ENCODE measurements around the gene TMEM120A. TPM values are rescaled to one million over a fixed set of nuclear protein-coding genes. Genes with fewer than 3 reads are reported as not detected.

The TMEM120A gene
- total RNA-seq, 1 donor from 2014 or later, result 33.2 TPM

DNA sequence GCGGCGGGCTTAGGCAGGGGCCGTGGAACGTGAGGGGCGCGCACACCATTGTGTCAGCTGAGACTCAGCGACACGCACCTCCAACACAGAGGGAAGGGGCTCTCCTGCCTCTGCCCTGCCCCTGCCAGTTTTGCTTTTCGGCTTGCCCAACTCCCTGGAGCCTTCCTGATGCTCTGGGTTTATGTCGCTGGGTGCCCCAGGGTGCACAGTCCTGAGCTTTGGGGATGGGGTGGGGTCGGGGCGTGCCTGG, 13.3 kb downstream of the TMEM120A start:
- DNase-seq (ENCODE audit: low spot score), result no peak

DNA sequence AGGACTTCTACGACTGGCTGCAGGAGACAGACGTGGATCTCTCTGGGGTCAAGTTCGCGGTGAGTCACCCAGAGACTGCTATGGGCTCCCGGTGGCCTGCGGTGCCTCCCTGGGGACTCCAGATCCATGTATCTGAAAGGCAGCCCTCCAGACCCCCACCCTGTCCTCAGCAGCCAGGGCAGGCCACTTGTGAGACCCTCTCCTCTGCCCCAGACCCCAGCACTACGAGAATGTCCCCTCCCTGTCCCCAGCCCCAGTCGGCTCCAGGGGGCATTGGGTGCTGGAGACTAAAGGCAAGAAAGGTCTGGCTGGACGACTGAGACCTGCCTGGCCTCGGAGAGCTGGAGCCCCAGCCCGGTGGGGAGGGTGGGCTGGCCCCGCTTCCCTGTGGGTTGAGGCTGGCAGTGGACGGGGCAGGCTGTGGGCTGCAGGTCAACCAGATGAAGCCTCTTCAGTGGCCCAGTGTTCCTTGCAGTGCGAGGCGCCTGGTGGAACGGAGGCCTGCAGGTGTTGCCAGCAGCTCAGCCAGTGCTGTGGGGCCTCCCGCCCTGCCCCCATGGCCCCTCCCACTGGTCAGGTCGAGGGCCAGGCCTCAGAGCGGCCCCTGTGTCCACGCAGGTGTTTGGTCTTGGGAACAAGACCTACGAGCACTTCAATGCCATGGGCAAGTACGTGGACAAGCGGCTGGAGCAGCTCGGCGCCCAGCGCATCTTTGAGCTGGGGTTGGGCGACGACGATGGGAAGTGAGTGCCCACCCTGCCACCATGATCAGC, 13.8 kb downstream of the TMEM120A start:
- DNase-seq (ENCODE audit: low spot score), result no peak

DNA sequence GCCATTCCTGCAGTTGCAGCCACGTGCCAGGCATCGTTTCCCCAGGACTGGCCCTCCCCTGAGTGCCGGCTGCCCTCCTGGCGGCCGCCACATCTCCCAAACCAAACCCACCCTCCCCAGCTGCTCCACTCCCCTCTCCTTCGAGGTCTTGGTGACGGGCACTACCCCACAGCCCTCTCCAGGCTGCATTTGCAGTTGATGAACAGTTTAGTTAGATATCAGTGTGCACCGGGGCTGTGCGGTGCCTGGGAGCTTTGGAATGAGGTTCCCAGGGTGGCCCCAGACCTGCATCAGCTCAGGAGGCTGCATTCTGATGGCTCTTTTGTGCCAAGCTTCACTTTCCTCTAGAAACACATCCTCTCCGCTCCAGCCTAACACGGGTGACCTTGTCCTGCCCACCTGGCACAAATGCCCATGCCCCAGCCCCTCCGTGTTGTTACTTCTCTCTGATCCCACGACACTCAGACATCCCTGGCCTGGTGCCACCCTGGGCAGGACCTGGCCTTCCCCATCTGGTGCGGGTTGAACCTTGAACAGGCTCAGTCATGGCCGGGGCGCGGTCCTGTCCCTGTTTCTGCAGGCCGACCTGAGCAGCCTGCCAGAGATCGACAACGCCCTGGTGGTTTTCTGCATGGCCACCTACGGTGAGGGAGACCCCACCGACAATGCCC, 14.5 kb downstream of the TMEM120A start:
- DNase-seq (ENCODE audit: low spot score), result no peak

DNA sequence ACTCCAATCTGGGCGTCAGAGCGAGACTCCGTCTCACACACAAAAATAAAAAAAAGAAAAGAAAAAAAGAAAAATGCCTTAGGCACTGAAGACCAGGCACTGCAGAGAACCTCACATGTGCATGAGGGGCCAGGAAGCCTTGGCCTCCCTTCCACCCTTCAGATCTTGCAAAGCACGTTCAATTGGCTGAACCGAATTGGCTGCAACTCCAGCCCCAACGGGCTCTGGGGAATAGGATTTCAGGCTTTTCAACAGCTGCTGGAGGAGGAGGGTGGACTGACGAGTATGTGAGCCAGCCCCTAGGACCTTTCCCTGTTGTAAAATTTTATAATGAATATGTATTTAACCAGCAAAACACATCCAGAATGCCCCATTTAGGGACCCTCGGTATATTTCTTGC, 16.7 kb downstream of the TMEM120A start:
- peak; percentile 66 for DNase-seq (ENCODE audit: low spot score)

DNA sequence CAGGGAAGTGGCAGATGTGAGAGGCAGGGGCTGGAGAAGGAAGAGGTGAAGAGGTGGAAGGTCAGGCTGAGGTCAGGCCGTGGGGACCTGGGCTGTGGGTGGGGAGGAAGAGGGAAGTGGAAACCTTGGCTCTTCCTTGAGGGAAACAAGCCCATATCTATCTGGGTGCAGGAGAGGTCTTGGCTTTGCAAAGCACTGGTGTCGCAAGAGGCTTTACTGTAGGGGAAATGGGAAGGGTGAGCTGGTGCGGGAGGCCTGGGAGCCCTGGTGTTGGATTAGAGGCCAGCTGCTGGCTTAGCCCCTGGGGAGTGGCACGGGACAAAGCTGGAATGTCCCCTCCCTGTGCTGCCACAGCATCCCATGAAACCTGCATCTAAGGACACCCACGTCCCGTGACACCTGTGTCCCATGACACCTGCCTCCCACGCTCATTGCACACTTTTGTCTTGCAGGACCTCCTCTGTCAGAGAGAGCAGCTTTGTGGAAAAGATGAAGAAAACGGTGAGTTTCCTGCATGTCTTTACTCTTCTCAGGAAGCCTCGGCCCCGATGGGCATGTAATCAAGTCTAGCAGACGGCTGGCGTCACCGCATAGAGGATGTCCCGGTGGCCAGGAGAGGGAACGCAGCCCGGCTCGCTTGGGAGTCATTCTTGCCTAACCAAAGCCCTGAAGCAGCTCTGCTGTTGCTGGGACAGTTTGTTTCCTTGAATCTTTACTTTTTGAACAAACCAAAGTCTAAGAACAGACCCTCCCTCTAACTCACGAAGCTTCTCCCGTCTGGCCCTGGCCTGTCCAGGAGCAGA, 22.2 kb downstream of the TMEM120A start:
- DNase-seq (ENCODE audit: low spot score), result peak; percentile 37

DNA sequence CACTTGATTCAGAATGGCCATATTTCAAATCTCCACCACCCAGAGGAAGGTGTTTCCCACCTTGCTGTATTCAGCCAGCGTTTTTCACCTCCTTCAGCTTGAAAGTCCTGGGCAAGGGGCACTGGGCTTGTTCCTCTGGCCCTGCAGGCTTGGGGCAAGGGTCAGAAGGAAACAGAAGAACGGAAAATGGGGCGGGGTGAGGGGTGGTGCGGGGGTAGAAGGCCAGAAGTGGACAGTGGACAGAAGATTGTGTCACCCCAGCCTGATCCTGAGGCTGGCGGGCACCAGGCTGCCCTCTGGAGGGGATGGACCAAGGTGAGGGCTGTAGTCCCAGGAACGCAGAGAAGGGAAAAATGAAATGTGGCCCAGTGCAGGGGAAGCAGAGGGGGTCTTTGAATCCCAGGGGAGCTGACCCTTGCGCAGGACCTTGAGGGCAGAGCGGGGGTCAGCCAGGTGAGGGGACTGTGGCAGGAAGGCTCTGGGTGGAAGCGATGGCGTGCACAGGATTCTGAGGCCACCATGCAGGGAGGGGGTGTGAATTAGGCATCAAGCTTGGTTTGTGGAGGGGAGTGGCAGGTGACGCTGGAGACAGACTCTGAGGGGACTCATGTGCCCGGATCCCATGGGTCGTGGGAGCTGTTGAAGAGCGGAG, 23.0 kb downstream of the TMEM120A start:
- no peak for DNase-seq (ENCODE audit: low spot score)

DNA sequence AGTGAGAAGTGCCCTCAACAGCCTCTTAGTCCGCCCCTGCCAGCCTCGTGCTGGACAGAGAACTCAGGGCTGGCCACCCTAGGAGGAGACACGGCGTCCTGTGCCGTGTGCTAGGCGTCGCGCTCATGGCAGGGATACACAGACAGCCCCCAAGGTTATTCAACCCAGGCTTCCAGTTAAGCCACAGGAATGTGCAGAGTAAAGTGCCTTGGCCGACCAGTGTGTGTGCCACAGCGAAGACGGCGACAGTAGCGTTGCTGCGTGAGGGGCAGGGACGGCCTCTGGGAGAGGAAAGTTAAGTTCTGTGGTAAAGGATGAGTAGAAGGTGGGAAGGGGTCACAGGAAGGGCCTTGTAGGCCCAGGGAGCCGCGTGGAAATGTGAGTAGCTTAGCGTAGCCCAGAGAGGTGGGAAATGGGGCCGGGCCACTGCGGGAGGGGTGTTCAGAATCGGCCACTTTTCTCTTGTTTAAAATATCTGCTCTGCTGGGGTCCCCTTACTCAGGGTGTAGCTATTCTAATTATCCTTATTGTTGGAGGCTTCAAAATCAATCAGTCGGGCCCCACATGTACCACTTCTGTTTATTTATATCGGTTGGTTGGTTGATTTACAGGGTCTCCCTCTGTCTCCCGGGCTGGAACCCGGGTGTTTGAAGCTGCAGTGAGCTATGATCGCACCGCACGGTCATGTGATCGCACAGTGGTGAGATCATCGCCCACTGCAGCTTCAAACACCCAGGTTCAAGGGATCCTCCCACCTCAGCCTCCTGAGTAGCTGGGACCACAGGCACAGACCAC, 24.5 kb downstream of the TMEM120A start:
- no peak for DNase-seq (ENCODE audit: low spot score)

DNA sequence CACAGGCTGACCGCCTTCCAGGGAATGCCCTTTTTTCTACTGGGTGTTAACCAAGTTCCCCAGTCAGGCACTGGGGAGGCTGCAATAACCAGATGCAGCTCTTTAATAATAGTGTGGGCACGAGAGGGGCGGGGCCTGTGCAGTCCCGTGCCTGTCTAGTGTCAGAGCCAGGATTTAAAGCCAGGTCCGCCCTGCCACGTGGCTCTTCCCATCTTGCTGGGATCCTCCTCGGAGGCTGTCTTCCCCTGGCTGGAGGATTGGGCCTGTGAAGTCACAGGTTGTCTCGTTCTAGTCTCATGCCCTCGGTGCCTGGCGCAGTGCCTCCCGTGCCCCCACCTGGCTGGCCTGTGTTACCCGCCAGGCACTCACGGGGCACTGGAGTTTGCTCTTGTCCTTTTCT, 25.2 kb downstream of the TMEM120A start:
- peak; percentile 50 for DNase-seq (ENCODE audit: low spot score)

DNA sequence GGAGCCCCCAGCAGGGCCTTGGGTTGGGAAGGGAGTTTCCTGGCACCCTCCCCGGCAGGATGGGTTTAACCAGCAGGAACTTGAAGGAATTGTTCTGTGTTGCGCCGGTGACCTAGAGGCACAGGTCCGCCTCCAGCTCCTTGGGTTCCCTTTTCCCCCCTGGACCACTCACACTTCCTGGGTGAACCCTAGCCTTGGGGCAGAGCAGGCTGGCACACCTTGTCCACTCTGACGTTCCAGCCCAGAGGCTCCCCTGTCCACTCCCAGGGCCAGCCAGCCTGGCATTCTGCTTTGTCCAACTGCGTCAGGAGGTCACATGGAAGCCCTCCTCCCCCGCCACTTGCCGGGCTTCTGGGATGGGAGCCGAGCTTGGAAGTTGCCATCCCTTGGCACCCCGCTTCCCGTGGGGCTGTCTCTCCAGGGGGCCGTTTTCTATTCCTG, 25.8 kb downstream of the TMEM120A start:
- no peak for DNase-seq (ENCODE audit: low spot score)

DNA sequence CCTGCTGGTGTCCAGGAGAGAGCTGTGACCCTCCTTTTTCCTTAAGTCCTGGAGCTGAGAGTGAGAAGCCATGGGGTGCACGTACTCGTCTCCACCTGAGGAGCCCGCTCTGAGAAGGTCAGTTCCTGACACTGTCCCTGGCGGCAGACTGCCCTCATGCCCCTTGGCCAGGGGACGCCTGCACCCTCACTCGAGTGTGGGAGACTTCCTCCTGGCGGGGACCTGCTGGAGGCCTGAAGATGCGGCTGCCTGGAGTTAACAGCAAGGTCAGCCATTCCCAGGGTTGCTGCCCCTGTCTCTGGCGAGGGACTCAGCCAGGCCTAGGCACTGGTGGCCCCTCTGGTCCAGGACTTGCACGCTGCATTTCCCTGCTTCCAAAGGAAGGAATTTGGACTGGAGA, 26.4 kb downstream of the TMEM120A start:
- no peak for DNase-seq (ENCODE audit: low spot score)

DNA sequence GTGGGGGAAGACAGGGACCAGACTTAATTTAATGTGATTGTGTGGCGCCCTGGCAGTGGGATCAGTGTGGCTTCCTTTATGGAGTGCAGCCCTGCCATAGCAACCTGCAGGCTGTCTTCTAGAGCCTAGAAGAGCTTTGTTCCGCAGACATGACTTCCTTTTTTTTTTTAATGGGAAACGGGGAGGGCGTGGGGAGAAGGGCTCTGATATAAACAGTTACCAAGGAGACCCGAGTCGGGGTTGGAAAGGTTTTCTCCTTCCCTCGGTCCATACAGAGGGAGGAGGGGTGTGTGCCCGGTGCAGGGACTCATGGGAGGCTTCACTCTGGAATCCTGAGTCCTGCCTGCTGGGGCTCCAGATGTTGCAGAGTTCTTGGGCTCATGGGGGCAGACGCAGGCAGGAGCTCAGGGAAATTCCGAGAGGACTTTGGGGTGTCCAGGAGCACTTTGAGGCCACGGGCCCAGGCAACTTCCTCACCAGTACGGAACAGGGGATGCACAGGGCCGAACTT, 26.9 kb downstream of the TMEM120A start:
- DNase-seq (ENCODE audit: low spot score), result peak; percentile 94

DNA sequence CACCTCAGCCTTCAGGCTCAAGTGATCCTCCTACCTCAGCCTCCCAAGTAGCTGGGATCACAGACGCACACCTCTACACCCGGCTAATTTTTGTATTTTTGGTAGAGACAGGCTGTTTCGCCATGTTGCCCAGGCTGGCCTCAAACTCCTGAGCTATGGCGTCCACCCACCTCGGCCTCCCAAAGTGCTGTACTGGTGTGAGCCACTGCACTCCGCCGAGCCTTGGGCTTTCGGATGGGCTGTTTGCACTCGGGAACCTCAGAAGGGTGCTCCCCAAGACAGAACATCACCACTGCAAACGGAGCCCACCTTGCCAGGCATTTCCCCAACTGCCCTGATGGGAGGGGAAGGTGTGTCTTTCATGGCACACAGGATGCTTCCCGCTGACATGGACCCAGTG, 27.3 kb downstream of the TMEM120A start:
- no peak for DNase-seq (ENCODE audit: low spot score)

DNA sequence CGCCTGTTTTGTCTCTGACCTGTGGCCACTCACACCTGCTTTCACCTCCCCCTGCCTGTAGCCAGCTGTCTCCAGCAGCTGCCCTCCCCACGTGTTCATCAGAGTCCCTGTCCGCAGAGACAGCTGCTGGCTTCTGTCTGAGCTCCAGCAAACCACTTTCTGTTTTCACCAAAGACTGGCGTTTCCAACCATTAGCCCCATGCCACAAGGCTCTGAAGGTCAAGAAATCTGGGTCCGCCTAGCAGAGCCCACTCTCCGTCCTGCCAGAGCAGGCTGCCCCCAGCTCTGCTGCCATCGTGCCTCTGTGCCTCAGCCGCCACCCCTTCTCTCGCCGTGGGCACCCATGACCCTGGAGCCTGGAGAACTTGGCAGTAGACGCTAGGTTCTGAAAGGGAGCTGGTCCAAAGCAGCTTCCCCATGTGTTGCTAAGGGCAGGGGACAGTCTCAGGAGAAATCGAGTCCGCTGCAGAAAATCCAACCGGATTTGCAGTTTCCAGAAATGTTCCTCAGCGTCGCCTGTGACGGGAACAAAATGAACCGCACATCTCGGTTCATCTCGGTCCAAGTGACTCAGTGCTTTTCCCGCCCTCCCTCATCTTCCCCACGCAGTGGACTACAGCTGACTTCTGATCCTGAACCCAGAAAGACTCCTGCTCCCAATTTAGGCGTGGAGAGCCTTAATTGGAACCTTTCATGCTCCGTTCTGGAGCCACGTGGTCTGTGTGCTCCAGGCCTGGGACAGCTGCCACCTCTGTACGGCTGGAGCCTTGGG, 28.0 kb downstream of the TMEM120A start:
- no peak for DNase-seq (ENCODE audit: low spot score)

DNA sequence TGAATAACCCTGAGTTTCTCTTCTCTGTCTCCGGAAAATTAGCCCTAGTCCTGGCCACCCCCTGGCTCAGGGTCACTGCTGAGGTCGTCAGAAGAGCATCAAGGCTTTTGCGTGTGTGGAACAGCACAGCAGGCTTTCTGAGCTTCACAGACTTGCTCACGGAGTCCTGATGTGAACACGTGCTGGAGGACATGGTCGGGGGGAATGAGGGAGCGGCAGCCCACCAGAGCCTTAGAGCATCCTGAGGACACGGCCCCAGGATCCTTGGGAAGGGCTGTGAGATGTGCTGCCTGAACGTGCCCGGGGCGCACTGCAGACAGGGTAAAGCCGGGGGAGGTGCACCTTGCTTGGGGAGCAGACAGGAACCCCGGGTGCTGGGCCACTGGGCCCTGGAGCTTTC, 28.8 kb downstream of the TMEM120A start:
- DNase-seq (ENCODE audit: low spot score), result no peak

DNA sequence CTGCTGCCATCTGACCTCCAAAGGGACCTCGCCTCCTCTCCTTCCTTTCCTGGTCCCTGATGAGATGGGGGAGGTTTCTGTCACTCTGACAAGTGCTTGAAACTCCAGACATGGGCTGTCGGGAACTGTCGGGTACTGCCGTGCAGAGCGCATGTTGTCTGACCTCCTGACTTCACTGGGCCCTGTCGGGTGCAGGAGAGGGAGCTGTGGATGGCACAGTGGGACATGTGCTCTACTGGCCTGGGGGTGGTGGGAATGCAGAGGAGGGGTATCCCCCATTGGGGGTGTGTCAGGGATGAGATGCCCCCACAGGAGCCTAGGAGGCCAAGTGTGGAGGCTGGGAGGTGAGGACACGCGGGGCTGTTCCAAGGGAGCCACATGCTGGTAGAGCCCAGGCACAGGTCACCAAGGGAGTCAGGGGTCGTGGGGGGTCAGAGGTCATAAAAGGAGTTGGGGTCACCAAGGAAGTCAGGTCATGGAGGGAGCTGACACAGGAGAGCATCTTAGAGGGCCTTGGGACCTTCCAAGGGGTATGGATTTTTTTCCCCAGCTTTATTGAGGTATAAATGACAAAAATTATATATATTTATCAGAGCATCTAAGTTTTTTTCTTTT, 30.9 kb downstream of the TMEM120A start:
- DNase-seq (ENCODE audit: low spot score), result no peak

DNA sequence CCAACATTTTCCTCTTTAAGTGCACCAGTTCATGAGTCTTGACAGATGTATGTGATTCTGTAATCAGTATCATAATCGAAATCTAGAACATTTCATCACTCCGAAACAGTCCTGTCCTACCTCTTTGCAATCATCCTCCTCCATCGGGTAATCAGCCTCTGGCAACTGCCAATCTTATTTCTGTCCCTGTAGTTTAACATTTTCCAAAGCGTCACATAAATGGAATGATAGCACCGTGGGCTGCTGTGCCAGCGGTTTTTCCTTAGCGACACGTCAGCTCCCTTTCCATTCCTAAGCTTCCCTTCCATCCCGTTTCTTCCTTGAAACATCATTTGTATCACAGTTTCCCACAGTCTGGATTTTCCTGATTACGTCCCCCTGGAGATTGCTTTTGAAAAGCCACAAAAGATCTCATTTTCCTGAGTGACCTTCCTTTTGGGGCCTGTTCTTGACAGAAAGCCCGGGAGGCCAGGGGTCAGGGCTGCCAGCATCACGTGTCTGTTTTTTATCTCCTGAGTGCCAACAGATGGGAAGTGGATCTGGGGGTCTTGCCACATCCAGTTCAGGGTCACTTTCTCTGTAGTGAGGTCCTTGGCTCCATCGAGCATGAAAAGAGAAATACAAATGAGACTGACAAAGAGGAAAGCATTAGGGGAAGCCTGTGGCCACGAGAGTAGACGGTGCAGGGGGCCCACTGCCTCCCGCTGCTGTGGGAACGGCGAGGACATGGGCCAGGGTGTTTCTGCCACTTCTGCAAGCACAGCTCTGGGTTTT, 31.6 kb downstream of the TMEM120A start:
- DNase-seq (ENCODE audit: low spot score), result peak; percentile 76

DNA sequence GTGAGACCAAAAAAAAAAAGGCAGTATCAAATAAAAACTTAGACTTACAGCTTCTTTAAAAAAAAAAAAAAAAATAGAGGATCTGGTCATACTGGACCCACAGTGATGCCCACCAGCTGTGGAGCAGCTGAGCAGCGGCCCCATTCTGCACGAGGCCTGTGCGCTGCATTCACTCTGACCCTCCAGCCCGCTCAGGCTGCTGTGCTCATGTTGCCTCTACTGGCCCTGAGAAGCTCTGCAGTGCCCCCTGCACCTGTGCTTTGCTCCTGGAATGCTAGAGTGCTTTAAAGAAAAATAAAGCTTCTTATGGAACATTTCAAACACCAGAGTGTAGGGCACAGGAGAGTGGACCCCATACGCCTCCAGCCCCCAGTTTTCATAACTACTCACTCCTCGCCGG, 33.2 kb downstream of the TMEM120A start:
- no peak for DNase-seq (ENCODE audit: low spot score)

DNA sequence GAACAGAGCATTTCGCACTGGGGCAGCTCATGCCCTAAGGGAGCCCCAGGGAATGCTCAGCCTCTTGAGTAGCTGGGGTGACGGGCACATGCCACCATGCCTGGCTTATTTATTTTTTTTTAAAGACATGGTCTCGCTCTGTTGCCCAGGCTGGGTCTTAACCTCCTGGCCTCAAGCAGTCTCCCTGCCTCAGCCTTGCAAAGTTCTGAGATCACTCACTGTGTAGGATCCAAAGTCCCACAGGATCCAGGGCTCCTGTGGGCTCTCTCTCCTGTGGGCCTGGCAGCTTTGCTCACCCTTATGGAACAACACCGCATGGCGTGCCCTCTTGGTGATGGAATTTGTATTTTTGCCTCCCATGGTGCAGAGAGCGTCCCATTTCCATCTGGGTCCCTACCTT, 34.0 kb downstream of the TMEM120A start:
- no peak for DNase-seq (ENCODE audit: low spot score)
